H1 (cell line): ENCODE results near the gene HDHD3. TPM values are rescaled to one million over a fixed set of nuclear protein-coding genes. Genes with fewer than 3 reads are reported as not detected.

ENCODE experiments used
- EGR1 ChIP-seq: IDR thresholded peaks from 2 replicates; pipeline ENCODE4 v1.6.1; 2011; ENCODE audit warnings: low read depth, low read length, borderline replicate concordance
- NANOG ChIP-seq: IDR thresholded peaks from 2 replicates; pipeline ENCODE4 v1.6.1; 2011; ENCODE audit warnings: low read length, low read depth, mild to moderate bottlenecking, inconsistent platforms; ENCODE audit not compliant: insufficient read depth, poor library complexity, severe bottlenecking
- PHF8 ChIP-seq: fragments of 200-600 bp; sonication (generic); conservative IDR thresholded peaks from 2 replicates; pipeline ENCODE4 v1.7.1; 2012; ENCODE audit warnings: low read depth, mild to moderate bottlenecking, inconsistent platforms, low read length, moderate library complexity
- POU5F1 ChIP-seq: IDR thresholded peaks from 2 replicates; pipeline ENCODE4 v1.6.1; 2011; ENCODE audit warnings: low read depth, mild to moderate bottlenecking, low read length, moderate library complexity
- RNF2 ChIP-seq: fragments of 200-900, 300-1000 bp; sonication (generic); IDR thresholded peaks from 2 replicates; pipeline ENCODE4 v1.7.1; 2016; ENCODE audit warnings: borderline replicate concordance, low read depth, mild to moderate bottlenecking, antibody characterized with exemption, low read length; ENCODE audit not compliant: poor library complexity, severe bottlenecking; ENCODE audit errors: missing control alignments
- SP1 ChIP-seq: IDR thresholded peaks from 2 replicates; pipeline ENCODE4 v1.6.1; 2011; ENCODE audit warnings: low read depth, low read length
- polyA plus RNA-seq, 7 experiments: library from polyadenylated mRNA; depleted of rRNA in 3 of 7; stranded (reverse) in 5 of 7; unstranded in 2 of 7; fragments of >200 nt in 5 of 7; fragments of 200-250 nt in 2 of 7; gene quantifications; 1 replicate in 5 of 7; 2 replicates in 1 of 7; 4 replicates in 1 of 7; pipeline versions ENCODE4 v1.2.1 to v1.2.3, GENCODE V29; 2011 to 2013; ENCODE audit warnings: missing spikeins in 2 of 7, mixed read lengths in 2 of 7
- total RNA-seq: library from RNA; stranded (reverse); fragmentation: NEBNext Ultra II Directional; extraction: Animal tissue kit (Norgen Biotek cat#: 25700); gene quantifications from 2 replicates; pipeline ENCODE4 v1.2.1, GENCODE V29; 2021
- TF ChIP-seq, protein P1 (sequence below): fragments of 300-600 bp; sonication (generic); IDR thresholded peaks from 2 replicates; pipeline ENCODE4 v1.7.1; 2012; ENCODE audit warnings: low read length, moderate library complexity, mild to moderate bottlenecking, inconsistent platforms; ENCODE audit not compliant: insufficient replicate concordance

HDHD3 gene
- total and polyA plus RNA-seq, 2 of the 8 experiments (the other 6 are each of a cell fraction or from before 2014, with no cell fraction given), result 12.1 to 25.3 TPM

DNA sequence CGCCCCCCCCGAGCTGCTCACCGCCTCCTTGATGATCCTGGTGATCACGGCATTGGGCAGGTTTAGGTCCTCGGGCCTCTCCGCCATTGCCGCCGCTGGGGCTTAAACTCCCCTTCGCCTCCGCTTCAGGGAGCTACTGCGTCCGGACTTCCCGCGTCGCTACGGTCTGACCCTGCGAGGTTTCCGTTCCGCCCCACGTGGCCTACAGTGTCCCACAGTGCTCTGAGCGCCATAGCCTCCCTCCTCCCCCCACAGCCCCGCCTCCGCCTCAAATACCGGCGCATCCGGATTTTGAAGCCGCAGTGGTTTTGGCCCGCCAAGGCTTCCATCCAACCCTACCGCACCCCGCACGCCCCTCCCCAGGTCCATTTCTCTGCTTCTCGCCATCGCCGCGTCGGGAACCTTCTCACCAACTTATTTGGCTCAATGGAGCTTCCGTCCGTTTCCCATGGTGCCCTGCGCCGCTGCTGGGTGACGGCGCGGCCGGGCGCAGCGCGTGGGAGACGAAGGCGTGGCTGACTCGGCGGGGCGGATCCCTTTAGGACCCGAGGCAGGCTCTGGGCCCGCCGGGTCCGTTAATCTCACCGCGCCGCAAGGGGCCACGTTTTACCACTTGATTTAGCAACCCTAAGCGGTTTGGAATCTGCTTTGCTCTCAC lies 33.5 kb upstream of the HDHD3 start, which contains the start of the genes C9orf43 and POLE3 (continued):
- TF ChIP-seq PHF8 (peak; percentile 87; the same call in 1 of the 2 replicates), POU5F1 (no peak), EGR1 (peak; percentile 74; the same call in 1 of the 2 replicates), NANOG (no peak), SP1 (0 out of 2 replicates have a peak, but pooled peaks have one; percentile 9), RNF2 (no peak)
- TF ChIP-seq, protein P1, sequence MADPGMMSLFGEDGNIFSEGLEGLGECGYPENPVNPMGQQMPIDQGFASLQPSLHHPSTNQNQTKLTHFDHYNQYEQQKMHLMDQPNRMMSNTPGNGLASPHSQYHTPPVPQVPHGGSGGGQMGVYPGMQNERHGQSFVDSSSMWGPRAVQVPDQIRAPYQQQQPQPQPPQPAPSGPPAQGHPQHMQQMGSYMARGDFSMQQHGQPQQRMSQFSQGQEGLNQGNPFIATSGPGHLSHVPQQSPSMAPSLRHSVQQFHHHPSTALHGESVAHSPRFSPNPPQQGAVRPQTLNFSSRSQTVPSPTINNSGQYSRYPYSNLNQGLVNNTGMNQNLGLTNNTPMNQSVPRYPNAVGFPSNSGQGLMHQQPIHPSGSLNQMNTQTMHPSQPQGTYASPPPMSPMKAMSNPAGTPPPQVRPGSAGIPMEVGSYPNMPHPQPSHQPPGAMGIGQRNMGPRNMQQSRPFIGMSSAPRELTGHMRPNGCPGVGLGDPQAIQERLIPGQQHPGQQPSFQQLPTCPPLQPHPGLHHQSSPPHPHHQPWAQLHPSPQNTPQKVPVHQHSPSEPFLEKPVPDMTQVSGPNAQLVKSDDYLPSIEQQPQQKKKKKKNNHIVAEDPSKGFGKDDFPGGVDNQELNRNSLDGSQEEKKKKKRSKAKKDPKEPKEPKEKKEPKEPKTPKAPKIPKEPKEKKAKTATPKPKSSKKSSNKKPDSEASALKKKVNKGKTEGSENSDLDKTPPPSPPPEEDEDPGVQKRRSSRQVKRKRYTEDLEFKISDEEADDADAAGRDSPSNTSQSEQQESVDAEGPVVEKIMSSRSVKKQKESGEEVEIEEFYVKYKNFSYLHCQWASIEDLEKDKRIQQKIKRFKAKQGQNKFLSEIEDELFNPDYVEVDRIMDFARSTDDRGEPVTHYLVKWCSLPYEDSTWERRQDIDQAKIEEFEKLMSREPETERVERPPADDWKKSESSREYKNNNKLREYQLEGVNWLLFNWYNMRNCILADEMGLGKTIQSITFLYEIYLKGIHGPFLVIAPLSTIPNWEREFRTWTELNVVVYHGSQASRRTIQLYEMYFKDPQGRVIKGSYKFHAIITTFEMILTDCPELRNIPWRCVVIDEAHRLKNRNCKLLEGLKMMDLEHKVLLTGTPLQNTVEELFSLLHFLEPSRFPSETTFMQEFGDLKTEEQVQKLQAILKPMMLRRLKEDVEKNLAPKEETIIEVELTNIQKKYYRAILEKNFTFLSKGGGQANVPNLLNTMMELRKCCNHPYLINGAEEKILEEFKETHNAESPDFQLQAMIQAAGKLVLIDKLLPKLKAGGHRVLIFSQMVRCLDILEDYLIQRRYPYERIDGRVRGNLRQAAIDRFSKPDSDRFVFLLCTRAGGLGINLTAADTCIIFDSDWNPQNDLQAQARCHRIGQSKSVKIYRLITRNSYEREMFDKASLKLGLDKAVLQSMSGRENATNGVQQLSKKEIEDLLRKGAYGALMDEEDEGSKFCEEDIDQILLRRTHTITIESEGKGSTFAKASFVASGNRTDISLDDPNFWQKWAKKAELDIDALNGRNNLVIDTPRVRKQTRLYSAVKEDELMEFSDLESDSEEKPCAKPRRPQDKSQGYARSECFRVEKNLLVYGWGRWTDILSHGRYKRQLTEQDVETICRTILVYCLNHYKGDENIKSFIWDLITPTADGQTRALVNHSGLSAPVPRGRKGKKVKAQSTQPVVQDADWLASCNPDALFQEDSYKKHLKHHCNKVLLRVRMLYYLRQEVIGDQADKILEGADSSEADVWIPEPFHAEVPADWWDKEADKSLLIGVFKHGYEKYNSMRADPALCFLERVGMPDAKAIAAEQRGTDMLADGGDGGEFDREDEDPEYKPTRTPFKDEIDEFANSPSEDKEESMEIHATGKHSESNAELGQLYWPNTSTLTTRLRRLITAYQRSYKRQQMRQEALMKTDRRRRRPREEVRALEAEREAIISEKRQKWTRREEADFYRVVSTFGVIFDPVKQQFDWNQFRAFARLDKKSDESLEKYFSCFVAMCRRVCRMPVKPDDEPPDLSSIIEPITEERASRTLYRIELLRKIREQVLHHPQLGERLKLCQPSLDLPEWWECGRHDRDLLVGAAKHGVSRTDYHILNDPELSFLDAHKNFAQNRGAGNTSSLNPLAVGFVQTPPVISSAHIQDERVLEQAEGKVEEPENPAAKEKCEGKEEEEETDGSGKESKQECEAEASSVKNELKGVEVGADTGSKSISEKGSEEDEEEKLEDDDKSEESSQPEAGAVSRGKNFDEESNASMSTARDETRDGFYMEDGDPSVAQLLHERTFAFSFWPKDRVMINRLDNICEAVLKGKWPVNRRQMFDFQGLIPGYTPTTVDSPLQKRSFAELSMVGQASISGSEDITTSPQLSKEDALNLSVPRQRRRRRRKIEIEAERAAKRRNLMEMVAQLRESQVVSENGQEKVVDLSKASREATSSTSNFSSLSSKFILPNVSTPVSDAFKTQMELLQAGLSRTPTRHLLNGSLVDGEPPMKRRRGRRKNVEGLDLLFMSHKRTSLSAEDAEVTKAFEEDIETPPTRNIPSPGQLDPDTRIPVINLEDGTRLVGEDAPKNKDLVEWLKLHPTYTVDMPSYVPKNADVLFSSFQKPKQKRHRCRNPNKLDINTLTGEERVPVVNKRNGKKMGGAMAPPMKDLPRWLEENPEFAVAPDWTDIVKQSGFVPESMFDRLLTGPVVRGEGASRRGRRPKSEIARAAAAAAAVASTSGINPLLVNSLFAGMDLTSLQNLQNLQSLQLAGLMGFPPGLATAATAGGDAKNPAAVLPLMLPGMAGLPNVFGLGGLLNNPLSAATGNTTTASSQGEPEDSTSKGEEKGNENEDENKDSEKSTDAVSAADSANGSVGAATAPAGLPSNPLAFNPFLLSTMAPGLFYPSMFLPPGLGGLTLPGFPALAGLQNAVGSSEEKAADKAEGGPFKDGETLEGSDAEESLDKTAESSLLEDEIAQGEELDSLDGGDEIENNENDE, result no peak
